Activated naive CD8-positive, alpha-beta T cell treated with anti-CD3 and anti-CD28 coated beads, Interleukin-2, amount 50 U/mL, for 16 hours (primary cell): Measurements from ENCODE around the gene FAM20B.
"Not testable (repeated sequence)": the region's sequence is repeated elsewhere in the genome, so short reads cannot be mapped to it uniquely, and the experiment has no call there.

Experiments used
- DNase-seq: peaks from one replicate; pipeline ENCODE4 v3.0.0-alpha.2; 2020; ENCODE audit warnings: low read depth, low spot score

FAM20B gene

GRCh38 chr1:179025125-179025974 lies at the start of gene FAM20B:
Gene FAM20B (plus strand): TSS chr1:179025894. CDS start chr1:179043848, 17,954 bp downstream.
- DNase-seq, result peak; percentile 87

- no peak for DNase-seq
Measured at GRCh38 chr1:178976541-178976940, 49.2 kb upstream of the FAM20B start.

GRCh38 chr1:178986204-178986603 lies 39.5 kb upstream of the FAM20B start:
- DNase-seq, result no peak

- DNase-seq, result not testable (repeated sequence)
Measured at GRCh38 chr1:178988198-178988597, 37.5 kb upstream of the FAM20B start.

- no peak for DNase-seq
Measured at GRCh38 chr1:178993559-178993958, 32.1 kb upstream of the FAM20B start.

GRCh38 chr1:178997428-178997827 lies 28.3 kb upstream of the FAM20B start:
- no peak for DNase-seq

GRCh38 chr1:178998295-178998694 lies 27.4 kb upstream of the FAM20B start:
- no peak for DNase-seq

- no peak for DNase-seq
Measured at GRCh38 chr1:178999061-178999460, 26.6 kb upstream of the FAM20B start.

- DNase-seq, result no peak
Measured at GRCh38 chr1:179001451-179001850, 24.2 kb upstream of the FAM20B start.

GRCh38 chr1:179002064-179002463 lies 23.6 kb upstream of the FAM20B start:
- not testable (repeated sequence) for DNase-seq

- DNase-seq, result peak; percentile 42
Measured at GRCh38 chr1:179002552-179003345, 22.9 kb upstream of the FAM20B start.

- no peak for DNase-seq
Measured at GRCh38 chr1:179003512-179004066, 22.1 kb upstream of the FAM20B start.

GRCh38 chr1:179007233-179007632 lies 18.5 kb upstream of the FAM20B start:
- no peak for DNase-seq

- DNase-seq, result no peak
Measured at GRCh38 chr1:179010671-179011070, 15.0 kb upstream of the FAM20B start.

GRCh38 chr1:179012038-179012437 lies 13.7 kb upstream of the FAM20B start:
- no peak for DNase-seq

- DNase-seq, result no peak
Measured at GRCh38 chr1:179014123-179014522, 11.6 kb upstream of the FAM20B start.

- no peak for DNase-seq
Measured at GRCh38 chr1:179015396-179015795, 10.3 kb upstream of the FAM20B start.

- DNase-seq, result no peak
Measured at GRCh38 chr1:179016706-179017382, 8.8 kb upstream of the FAM20B start.

GRCh38 chr1:179017383-179018326 lies 8.0 kb upstream of the FAM20B start:
- DNase-seq, result no peak

- DNase-seq, result no peak
Measured at GRCh38 chr1:179021873-179022272, 3.8 kb upstream of the FAM20B start.
